Measurements from ENCODE around the gene MEGF8. TPM values are rescaled to one million over a fixed set of nuclear protein-coding genes. Genes with fewer than 3 reads are reported as not detected.
"Not testable (repeated sequence)": the region's sequence is repeated elsewhere in the genome, so short reads cannot be mapped to it uniquely, and the experiment has no call there.

MEGF8 gene
- total RNA-seq, 3 donors from 2014 or later (not counting 1 experiment from before 2014, with no cell fraction given), result 8.1 to 11.3 (median 10.5) TPM

GRCh38 chr19:42335971-42336370 is 10.5 kb downstream of the MEGF8 start:
- 96% methylated on average over 19 of the region's 19 CpGs for WGBS (ENCODE audit: insufficient coverage)
- no peaks in the 10 kb centered on the region for H3K4me1 Mint-ChIP-seq
- DNase-seq, result no peak
- no peaks in the 10 kb centered on the region for H3K36me3 Mint-ChIP-seq
- no peak for ATAC-seq
- H3K27ac ChIP-seq (ENCODE audit: low read length), result no peak overlapping the region
- H3K9me3 ChIP-seq (ENCODE audit: control insufficient read depth, insufficient read depth, low read length), result no peaks in the 10 kb centered on the region
- H3K4me3 ChIP-seq (ENCODE audit: low read length), result no peak overlapping the region
- H3K4me3 Mint-ChIP-seq, result no peak overlapping the region
- H3K36me3 ChIP-seq (ENCODE audit: control insufficient read depth, insufficient read depth, low read length), result no peaks in the 10 kb centered on the region
- no peaks in the 10 kb centered on the region for H3K9me3 Mint-ChIP-seq
- intact Hi-C loops (cut with micrococcal nuclease), result no loop called here
- H3K4me1 ChIP-seq (ENCODE audit: control insufficient read depth, insufficient read depth, low read length), result no peaks in the 10 kb centered on the region
- no peaks in the 10 kb centered on the region for H3K27me3 Mint-ChIP-seq (ENCODE audit: low read depth in 2 of 2)
- H3K27ac Mint-ChIP-seq, result no peak overlapping the region
- TF ChIP-seq CTCF (IDR thresholded peaks at IDR 0.05), result no peak
- no peaks in the 10 kb centered on the region for H3K27me3 ChIP-seq (ENCODE audit: control insufficient read depth, insufficient read depth, low read length)

- H3K4me1 ChIP-seq (ENCODE audit: control insufficient read depth, insufficient read depth, low read length); H3K36me3 Mint-ChIP-seq; H3K4me1 Mint-ChIP-seq; H3K36me3 ChIP-seq (ENCODE audit: control insufficient read depth, insufficient read depth, low read length); H3K4me3 Mint-ChIP-seq; H3K9me3 ChIP-seq (ENCODE audit: control insufficient read depth, insufficient read depth, low read length); ATAC-seq; DNase-seq; H3K9me3 Mint-ChIP-seq; H3K4me3 ChIP-seq (ENCODE audit: low read length); H3K27me3 Mint-ChIP-seq (ENCODE audit: low read depth in 2 of 2); H3K27ac Mint-ChIP-seq; H3K27me3 ChIP-seq (ENCODE audit: control insufficient read depth, insufficient read depth, low read length); H3K27ac ChIP-seq (ENCODE audit: low read length); intact Hi-C loops (cut with micrococcal nuclease): not testable (repeated sequence)
- 86% methylated on average over 5 of the region's 7 CpGs for WGBS (ENCODE audit: insufficient coverage)
These were observed 13.9 kb downstream of the MEGF8 start for GRCh38 chr19:42339126-42339860.

- H3K4me3 Mint-ChIP-seq; H3K27me3 ChIP-seq (ENCODE audit: control insufficient read depth, insufficient read depth, low read length); H3K36me3 ChIP-seq (ENCODE audit: control insufficient read depth, insufficient read depth, low read length); H3K9me3 Mint-ChIP-seq; H3K27me3 Mint-ChIP-seq (ENCODE audit: low read depth in 2 of 2); H3K36me3 Mint-ChIP-seq; H3K4me1 Mint-ChIP-seq; DNase-seq; ATAC-seq; H3K27ac ChIP-seq (ENCODE audit: low read length); intact Hi-C loops (cut with micrococcal nuclease); H3K4me3 ChIP-seq (ENCODE audit: low read length); H3K9me3 ChIP-seq (ENCODE audit: control insufficient read depth, insufficient read depth, low read length); H3K27ac Mint-ChIP-seq; H3K4me1 ChIP-seq (ENCODE audit: control insufficient read depth, insufficient read depth, low read length): not testable (repeated sequence)
- 93% methylated on average over 4 of the region's 4 CpGs for WGBS (ENCODE audit: insufficient coverage)
These were observed 14.5 kb downstream of the MEGF8 start for GRCh38 chr19:42339922-42340321.

GRCh38 chr19:42343344-42344110 is 18.1 kb downstream of the MEGF8 start:
- Histone ChIP-seq H3K27me3 (ENCODE audit: control insufficient read depth, insufficient read depth, low read length) (no peaks in the 10 kb centered on the region), H3K36me3 (ENCODE audit: control insufficient read depth, insufficient read depth, low read length) (peaks cover 3% of the 10 kb centered on the region), H3K9me3 (ENCODE audit: control insufficient read depth, insufficient read depth, low read length) (no peaks in the 10 kb centered on the region), H3K4me3 (ENCODE audit: low read length) (no peak overlapping the region), H3K27ac (ENCODE audit: low read length) (no peak overlapping the region), H3K4me1 (ENCODE audit: control insufficient read depth, insufficient read depth, low read length) (no peaks in the 10 kb centered on the region)
- Mint-ChIP-seq H3K4me1 (no peaks in the 10 kb centered on the region), H3K27ac (no peak overlapping the region), H3K36me3 (no peaks in the 10 kb centered on the region), H3K4me3 (no peak overlapping the region), H3K27me3 (ENCODE audit: low read depth in 2 of 2) (no peaks in the 10 kb centered on the region), H3K9me3 (no peaks in the 10 kb centered on the region)
- WGBS (ENCODE audit: insufficient coverage), result 98% methylated on average over 17 of the region's 17 CpGs
- no peak for TF ChIP-seq CTCF (IDR thresholded peaks at IDR 0.05)
- intact Hi-C loops (cut with micrococcal nuclease), result no loop called here
- ATAC-seq, result no peak
- no peak for DNase-seq
